GM12864 (cell line): ENCODE results near the gene GIPC3.
"Not testable (repeated sequence)": the region's sequence is repeated elsewhere in the genome, so short reads cannot be mapped to it uniquely, and the experiment has no call there.

Experiments
- DNase-seq: peaks from one replicate; pipeline ENCODE4 v3.0.0-alpha.2; 2011; ENCODE audit warnings: low read depth
- H3K4me3 ChIP-seq: 2 replicates; pipeline ENCODE4 v1.5.1; 2011; ENCODE audit warnings: mild to moderate bottlenecking, low read depth, low read length, control low read depth
- TF ChIP-seq, protein P1 (sequence below): IDR thresholded peaks from 2 replicates; pipeline ENCODE4 v1.5.1; 2011; ENCODE audit warnings: low read depth, mild to moderate bottlenecking, moderate library complexity, low read length, control low read depth, inconsistent platforms; ENCODE audit errors: missing control alignments

GIPC3 gene

DNA sequence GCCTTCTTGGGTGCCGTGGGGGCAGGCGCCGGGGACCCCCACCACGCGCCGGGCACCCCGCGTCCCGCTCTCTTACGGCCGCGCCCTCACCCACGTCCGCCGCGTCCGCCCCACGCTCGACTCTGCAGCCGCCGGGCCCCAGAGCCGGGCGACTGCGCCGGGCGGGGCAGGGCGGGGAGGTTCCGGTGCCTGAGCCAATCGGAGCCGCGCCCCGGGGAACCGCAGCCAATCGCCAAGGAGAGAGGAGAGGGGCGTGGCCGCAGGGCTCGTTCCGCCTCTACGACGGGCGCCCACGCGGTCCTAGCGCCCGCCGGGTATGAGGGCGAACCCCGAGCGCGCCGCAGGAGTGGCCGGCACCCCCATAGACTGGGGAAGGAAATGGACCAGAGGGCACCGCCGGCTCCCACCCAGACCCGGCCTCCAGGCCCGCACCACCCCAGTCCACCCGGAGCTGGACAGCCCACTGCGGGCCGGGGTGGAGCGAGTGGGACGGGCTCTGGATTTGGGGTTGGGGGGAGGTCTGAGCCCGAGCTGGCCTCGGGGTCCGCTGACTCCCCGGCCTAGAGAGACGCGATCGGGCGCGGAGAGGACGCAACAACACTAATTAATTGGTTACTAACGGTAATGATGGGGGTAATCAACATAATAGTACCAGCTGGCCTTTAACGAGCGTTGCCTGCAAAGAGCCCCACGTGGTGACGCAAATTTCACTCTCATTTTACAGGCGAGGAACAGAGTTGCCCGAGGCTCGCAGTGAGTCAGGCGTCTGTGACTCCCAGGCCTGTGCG is 27.6 kb upstream of the GIPC3 start, which contains the start of gene MFSD12:
TSS of gene MFSD12 (minus strand) at position 126 of the 788 bp plus-strand sequence. CDS start 183 bp downstream, outside the sequence.
- TF ChIP-seq, protein P1, sequence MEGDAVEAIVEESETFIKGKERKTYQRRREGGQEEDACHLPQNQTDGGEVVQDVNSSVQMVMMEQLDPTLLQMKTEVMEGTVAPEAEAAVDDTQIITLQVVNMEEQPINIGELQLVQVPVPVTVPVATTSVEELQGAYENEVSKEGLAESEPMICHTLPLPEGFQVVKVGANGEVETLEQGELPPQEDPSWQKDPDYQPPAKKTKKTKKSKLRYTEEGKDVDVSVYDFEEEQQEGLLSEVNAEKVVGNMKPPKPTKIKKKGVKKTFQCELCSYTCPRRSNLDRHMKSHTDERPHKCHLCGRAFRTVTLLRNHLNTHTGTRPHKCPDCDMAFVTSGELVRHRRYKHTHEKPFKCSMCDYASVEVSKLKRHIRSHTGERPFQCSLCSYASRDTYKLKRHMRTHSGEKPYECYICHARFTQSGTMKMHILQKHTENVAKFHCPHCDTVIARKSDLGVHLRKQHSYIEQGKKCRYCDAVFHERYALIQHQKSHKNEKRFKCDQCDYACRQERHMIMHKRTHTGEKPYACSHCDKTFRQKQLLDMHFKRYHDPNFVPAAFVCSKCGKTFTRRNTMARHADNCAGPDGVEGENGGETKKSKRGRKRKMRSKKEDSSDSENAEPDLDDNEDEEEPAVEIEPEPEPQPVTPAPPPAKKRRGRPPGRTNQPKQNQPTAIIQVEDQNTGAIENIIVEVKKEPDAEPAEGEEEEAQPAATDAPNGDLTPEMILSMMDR: no peak
- peak within 1 kb of the TSS; percentile 97 for H3K4me3 ChIP-seq
- DNase-seq: peak; percentile 69

DNA sequence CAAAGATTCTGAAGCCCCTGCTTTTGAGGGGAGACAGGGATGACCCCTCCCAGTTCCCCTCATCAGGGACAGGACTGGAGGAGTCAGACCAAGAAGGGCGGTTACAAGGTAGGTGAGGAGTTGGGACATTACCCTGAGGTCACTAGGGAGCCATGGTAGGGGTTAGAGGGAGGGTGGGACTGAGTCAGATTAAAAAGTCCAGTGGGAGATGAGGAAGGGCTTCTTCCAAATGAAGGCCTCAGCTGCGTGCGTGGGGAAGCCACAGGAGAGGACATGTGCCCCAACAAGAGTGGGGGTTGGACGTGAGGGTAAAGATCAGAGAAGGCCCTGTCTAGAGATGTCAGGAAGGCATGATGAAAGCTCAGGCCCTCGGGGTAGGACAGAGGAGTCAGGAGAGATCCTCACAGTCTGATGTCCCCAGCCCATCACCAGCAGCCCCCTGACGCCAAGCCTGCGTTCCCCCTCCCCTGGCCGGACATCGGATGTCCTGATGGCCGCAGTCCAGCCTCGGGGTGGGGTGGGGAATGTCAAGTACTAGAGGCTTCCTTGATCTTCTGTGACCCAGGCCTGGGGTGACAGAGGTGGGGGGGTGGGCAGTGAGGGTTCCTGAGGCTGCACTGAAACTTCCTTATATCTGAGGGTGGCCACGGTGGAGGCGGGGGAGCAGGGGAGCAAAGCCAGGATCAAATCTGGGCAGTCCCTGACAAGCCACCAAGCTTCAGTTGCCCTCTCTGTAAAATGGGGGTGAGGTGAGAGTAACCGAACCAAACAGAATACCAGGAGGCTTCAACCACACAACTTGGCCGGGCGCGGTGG is 21.4 kb upstream of the GIPC3 start:
- TF ChIP-seq, protein P1: no peak
- no peak overlapping the region for H3K4me3 ChIP-seq

GRCh38 chr19:3565139-3565538 is 20.1 kb upstream of the GIPC3 start:
- no peak for DNase-seq
- H3K4me3 ChIP-seq: no peak overlapping the region

More for the DNA sequence above, 21.4 kb upstream of the GIPC3 start:
- DNase-seq: no peak

DNA sequence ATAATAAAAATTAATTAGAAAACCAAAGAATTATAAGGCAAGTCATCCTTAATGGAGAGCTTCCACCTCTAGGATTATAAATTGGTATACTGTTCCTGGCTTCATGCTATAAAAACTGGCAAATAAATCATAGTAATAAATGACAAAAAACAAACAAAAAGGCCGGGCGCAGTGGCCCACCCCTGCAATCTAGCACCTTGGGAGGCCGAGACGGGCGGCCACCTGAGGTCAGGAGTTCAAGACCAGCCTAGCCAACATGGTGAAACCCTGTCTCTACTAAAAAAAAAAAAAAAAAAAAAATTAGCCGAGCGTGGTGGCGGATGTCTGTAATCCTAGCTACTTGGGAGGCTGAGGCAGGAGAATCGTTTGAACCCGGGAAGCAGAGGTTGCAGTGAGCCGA is 15.2 kb upstream of the GIPC3 start:
- H3K4me3 ChIP-seq: not testable (repeated sequence)

More at GRCh38 chr19:3565139-3565538, 20.1 kb upstream of the GIPC3 start:
- TF ChIP-seq, protein P1: no peak

DNA sequence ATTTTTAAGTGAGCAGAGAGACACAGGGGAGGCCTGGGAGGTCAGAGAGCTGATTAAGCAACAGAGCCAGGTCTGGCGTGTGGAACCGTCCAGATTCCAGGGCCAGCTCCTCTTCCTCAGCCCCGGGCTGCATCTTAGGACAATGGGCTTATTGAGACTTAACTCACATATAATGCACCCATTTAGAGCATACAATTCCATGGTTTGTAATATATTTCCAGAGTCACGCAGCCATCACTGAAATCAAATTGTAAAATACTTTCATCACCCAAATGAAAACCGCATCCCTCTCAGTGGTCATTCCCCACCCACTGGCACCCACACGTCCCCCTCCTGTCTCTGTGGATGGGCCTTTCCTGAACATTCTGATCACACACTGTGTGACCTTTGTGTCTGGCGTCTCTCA is 14.7 kb upstream of the GIPC3 start:
- H3K4me3 ChIP-seq: no peak overlapping the region
- TF ChIP-seq, protein P1: no peak

More for the DNA sequence above, 15.2 kb upstream of the GIPC3 start:
- DNase-seq: not testable (repeated sequence)

GRCh38 chr19:3572132-3572854 is 13.0 kb upstream of the GIPC3 start:
- TF ChIP-seq, protein P1: no peak
- H3K4me3 ChIP-seq: peak overlapping the region; percentile 53

More for the DNA sequence above, 14.7 kb upstream of the GIPC3 start:
- no peak for DNase-seq

DNA sequence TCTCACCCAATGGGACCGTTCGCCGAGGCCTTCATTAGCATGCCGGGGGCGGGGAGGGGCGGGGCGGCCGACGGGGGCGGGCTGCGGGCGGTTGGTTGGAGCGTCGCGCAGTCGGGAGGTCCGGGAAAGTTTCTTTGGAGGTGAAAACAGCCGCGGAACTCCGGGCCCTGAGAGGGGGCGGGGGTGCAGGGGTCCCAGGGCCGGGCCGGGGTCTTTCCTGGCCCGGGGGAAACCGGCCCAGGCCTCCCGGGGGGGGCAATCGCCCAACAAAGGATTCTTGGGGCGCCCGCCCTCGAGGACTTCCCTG is 12.5 kb upstream of the GIPC3 start, which contains the start of gene HMG20B:
TSS of gene HMG20B (plus strand) at position 90 of the 307 bp plus-strand sequence. CDS start 366 bp downstream, outside the sequence.
- peak within 1 kb of the TSS; percentile 97 for H3K4me3 ChIP-seq
- TF ChIP-seq, protein P1: no peak

More at GRCh38 chr19:3572132-3572854, 13.0 kb upstream of the GIPC3 start:
- peak; percentile 99 for DNase-seq

More for the DNA sequence above, 12.5 kb upstream of the GIPC3 start, which contains the start of gene HMG20B:
- no peak for DNase-seq
